ENCODE results near the gene PRPF38B. TPM values are rescaled to one million over a fixed set of nuclear protein-coding genes. Genes with fewer than 3 reads are reported as not detected.

PRPF38B gene
- total and polyA plus RNA-seq, 2 of the 4 experiments (the other 2 are of a cell fraction): 9.0 to 19.3 TPM

DNA sequence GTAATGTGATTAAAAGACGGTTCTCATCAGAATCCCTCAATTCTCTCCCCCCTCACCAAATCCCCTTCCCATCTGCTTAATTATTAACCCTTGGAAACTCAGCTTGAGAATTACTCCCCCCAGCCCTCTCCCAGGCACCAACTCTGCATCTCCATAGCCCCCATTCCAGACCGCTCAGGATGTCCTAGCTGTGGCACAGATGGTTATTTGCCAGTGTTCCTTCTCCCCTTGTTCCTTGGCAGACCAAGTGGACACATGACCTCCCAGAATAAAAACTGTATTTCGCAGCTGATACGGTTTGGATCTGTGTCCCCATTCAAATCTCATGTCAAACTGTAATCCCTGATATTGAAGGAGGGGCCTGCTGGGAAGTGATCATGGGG lies 45.9 kb upstream of the PRPF38B start:
- Histone ChIP-seq H4K8ac (ENCODE audit: low read depth in 2 of 2, low read length in 2 of 2) (peak overlapping the region; percentile 27 to 76; a peak in 2 of 4 replicates), H3K18ac (ENCODE audit: low read depth, low read length) (peak overlapping the region; percentile 50; the same call in 1 of the 2 replicates), H2AK9ac (replicated peaks; ENCODE audit: low read depth, low read length, poor library complexity) (no peak overlapping the region), H2BK20ac (ENCODE audit: low read depth, low read length) (peak overlapping the region; percentile 18; the same call in 1 of the 2 replicates), H4K91ac (ENCODE audit: insufficient read depth, low read depth, low read length) (peak overlapping the region; percentile 44; the same call in 1 of the 2 replicates), H2BK120ac (ENCODE audit: low read depth, low read length) (peak overlapping the region; percentile 76; the same call in 1 of the 2 replicates), H3K9me3 (ENCODE audit: control insufficient read depth, insufficient read depth, low read length) (no peaks in the 10 kb centered on the region), H3K27me3 (ENCODE audit: control insufficient read depth, insufficient read depth, low read length) (no peaks in the 10 kb centered on the region), H2AFZ (replicated peaks; ENCODE audit: low read length, poor library complexity) (peak overlapping the region; percentile 40), H3K4ac (ENCODE audit: low read depth, low read length) (peak overlapping the region; percentile 42; the same call in 1 of the 2 replicates), H4K5ac (ENCODE audit: low read depth, low read length) (peak overlapping the region; percentile 88), H2BK15ac (ENCODE audit: low read depth, low read length) (no peak overlapping the region; the same call in 2 of the 3 replicates), H3K9me1 (ENCODE audit: insufficient read depth, low read length) (no peaks in the 10 kb centered on the region; the same call in 1 of the 2 replicates), H3K79me1 (ENCODE audit: low read depth in 1 of 2, low read length in 2 of 2) (no peaks in the 10 kb centered on the region), H3K9ac (ENCODE audit: low read depth, low read length) (no peak overlapping the region), H3K36me3 (ENCODE audit: control insufficient read depth, insufficient read depth, low read length) (no peaks in the 10 kb centered on the region), H2BK5ac (ENCODE audit: low read depth, low read length, poor library complexity, severe bottlenecking) (no peak overlapping the region), H2AK5ac (ENCODE audit: low read depth, low read length) (no peak overlapping the region; the same call in 1 of the 2 replicates), H3K4me1 (ENCODE audit: control insufficient read depth, insufficient read depth, low read length) (peaks cover 5% of the 10 kb centered on the region), H3K56ac (ENCODE audit: extremely low read depth, insufficient read depth, low read length) (no peak overlapping the region), H4K20me1 (ENCODE audit: insufficient read depth, low read length) (no peaks in the 10 kb centered on the region), H3K27ac (ENCODE audit: insufficient read depth, low read length) (no peak overlapping the region), H3K4me2 (ENCODE audit: low read depth, low read length) (no peak overlapping the region), H3K4me3 (ENCODE audit: insufficient read depth, low read depth, low read length) (no peak overlapping the region), H3K14ac (replicated peaks; ENCODE audit: low read depth, low read length) (0 out of 2 replicates have a peak overlapping the region, but pooled peaks have one; percentile 9), H3K23ac (ENCODE audit: low read depth, low read length) (no peak overlapping the region)
- no TSS peak for BruUV-seq (replicated peaks)
- dilution Hi-C loops (cut with HindIII; ENCODE audit: low sequenced_read_pairs, unreplicated experiment): no loop called here
- no peak for DNase-seq
- intact Hi-C loops (cut with micrococcal nuclease): loop anchor here (10.0 kb wide), 1 partner anchor 431 kb away; no protein-coding TSS in a partner anchor
- in situ Hi-C loops (cut with MboI; ENCODE audit: low sequenced_read_pairs): no loop called here
- POLR2A ChIA-PET (ENCODE audit: unreplicated experiment): no interaction called here
- no CpG with 5 or more reads among the region's 4 CpGs for whole genome bisulfite sequencing, 2 experiments (ENCODE audit: extremely low coverage in 2 of 2, insufficient read length in 1 of 2)
- TF ChIP-seq CEBPB (IDR thresholded peaks at IDR 0.05; ENCODE audit: low read depth, low read length): no peak
- no peak for TF ChIP-seq SMC3 (IDR thresholded peaks at IDR 0.05; ENCODE audit: low read depth, low read length)
- no peak for TF ChIP-seq RFX5 (IDR thresholded peaks at IDR 0.05; ENCODE audit: low read depth, low read length)
- TF ChIP-seq, protein P1, sequence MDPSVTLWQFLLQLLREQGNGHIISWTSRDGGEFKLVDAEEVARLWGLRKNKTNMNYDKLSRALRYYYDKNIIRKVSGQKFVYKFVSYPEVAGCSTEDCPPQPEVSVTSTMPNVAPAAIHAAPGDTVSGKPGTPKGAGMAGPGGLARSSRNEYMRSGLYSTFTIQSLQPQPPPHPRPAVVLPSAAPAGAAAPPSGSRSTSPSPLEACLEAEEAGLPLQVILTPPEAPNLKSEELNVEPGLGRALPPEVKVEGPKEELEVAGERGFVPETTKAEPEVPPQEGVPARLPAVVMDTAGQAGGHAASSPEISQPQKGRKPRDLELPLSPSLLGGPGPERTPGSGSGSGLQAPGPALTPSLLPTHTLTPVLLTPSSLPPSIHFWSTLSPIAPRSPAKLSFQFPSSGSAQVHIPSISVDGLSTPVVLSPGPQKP (IDR thresholded peaks at IDR 0.05; ENCODE audit: borderline replicate concordance, low read depth, low read length): no peak
- no peak for TF ChIP-seq MXI1 (IDR thresholded peaks at IDR 0.05; ENCODE audit: borderline replicate concordance, low read depth, low read length)
- TF ChIP-seq RAD21 (IDR thresholded peaks at IDR 0.05; ENCODE audit: low read length): no peak
- no peak for TF ChIP-seq CHD1 (IDR thresholded peaks at IDR 0.05; ENCODE audit: low read depth, low read length)
- no peak for TF ChIP-seq BHLHE40 (IDR thresholded peaks at IDR 0.05; ENCODE audit: low read depth, low read length)
- no peak for TF ChIP-seq NFE2L2 (IDR thresholded peaks at IDR 0.05; ENCODE audit: low read depth, low read length)
- TF ChIP-seq FOS (IDR thresholded peaks at IDR 0.05; ENCODE audit: low read depth, low read length): no peak
- no peak for TF ChIP-seq MAZ (IDR thresholded peaks at IDR 0.05; ENCODE audit: borderline replicate concordance, low read depth, low read length)
- TF ChIP-seq, protein P2, sequence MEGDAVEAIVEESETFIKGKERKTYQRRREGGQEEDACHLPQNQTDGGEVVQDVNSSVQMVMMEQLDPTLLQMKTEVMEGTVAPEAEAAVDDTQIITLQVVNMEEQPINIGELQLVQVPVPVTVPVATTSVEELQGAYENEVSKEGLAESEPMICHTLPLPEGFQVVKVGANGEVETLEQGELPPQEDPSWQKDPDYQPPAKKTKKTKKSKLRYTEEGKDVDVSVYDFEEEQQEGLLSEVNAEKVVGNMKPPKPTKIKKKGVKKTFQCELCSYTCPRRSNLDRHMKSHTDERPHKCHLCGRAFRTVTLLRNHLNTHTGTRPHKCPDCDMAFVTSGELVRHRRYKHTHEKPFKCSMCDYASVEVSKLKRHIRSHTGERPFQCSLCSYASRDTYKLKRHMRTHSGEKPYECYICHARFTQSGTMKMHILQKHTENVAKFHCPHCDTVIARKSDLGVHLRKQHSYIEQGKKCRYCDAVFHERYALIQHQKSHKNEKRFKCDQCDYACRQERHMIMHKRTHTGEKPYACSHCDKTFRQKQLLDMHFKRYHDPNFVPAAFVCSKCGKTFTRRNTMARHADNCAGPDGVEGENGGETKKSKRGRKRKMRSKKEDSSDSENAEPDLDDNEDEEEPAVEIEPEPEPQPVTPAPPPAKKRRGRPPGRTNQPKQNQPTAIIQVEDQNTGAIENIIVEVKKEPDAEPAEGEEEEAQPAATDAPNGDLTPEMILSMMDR (conservative IDR thresholded peaks at IDR 0.05; ENCODE audit: low read depth, low read length): no peak
- TF ChIP-seq, protein P3, sequence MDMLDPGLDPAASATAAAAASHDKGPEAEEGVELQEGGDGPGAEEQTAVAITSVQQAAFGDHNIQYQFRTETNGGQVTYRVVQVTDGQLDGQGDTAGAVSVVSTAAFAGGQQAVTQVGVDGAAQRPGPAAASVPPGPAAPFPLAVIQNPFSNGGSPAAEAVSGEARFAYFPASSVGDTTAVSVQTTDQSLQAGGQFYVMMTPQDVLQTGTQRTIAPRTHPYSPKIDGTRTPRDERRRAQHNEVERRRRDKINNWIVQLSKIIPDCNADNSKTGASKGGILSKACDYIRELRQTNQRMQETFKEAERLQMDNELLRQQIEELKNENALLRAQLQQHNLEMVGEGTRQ (IDR thresholded peaks at IDR 0.05; ENCODE audit: low read depth, low read length): no peak
- no peak for TF ChIP-seq RCOR1 (IDR thresholded peaks at IDR 0.05; ENCODE audit: insufficient replicate concordance, low read length)
- TF ChIP-seq POLR2A (IDR thresholded peaks at IDR 0.05; ENCODE audit: low read depth, low read length): no peak
- TF ChIP-seq MAFK (IDR thresholded peaks at IDR 0.05; ENCODE audit: low read depth, low read length): no peak
- CTCF ChIA-PET: interaction anchor here (1.5 kb wide), 1 partner anchor 86 kb away, joined by 3 read pairs; the partner anchor contains the start of gene EEIG2
- ATAC-seq (ENCODE audit: low read depth): no peak

Measured in IMR-90 (cell line).